Measurements from ENCODE around the gene ZNF318.
A peak's percentile ranks its signal among the peaks of the same experiment; 100 is the strongest.

The ZNF318 gene

GRCh38 chr6:43310624-43311023 is 58.8 kb downstream of the ZNF318 start:
- DNase-seq, result no peak
- no peak for TF ChIP-seq CTCF (IDR thresholded peaks at IDR 0.05)
- Histone ChIP-seq H3K27ac (no peak overlapping the region), H3K27me3 (peaks cover 0 to 33% of the 10 kb centered on the region in 2 donors), H3K4me3 (no peak overlapping the region), H3K36me3 (no peaks in the 10 kb centered on the region), H3K9me3 (no peaks in the 10 kb centered on the region), H3K4me1 (peaks cover 0 to 13% (median 7%) of the 10 kb centered on the region in 4 donors)
- intact Hi-C loops (cut with DNase I; ENCODE audit: low total_unique reads), result no loop called here

GRCh38 chr6:43310134-43310533 is 59.3 kb downstream of the ZNF318 start:
- no peaks in the 10 kb centered on the region for H3K36me3 ChIP-seq
- peaks cover 0 to 33% of the 10 kb centered on the region in 2 donors for H3K27me3 ChIP-seq
- no peak for DNase-seq
- intact Hi-C loops (cut with DNase I; ENCODE audit: low total_unique reads), result no loop called here
- peaks cover 0 to 13% (median 7%) of the 10 kb centered on the region in 4 donors for H3K4me1 ChIP-seq
- no peak overlapping the region for H3K27ac ChIP-seq
- no peak overlapping the region for H3K4me3 ChIP-seq
- no peak for TF ChIP-seq CTCF (IDR thresholded peaks at IDR 0.05)
- no peaks in the 10 kb centered on the region for H3K9me3 ChIP-seq

GRCh38 chr6:43308990-43309477 is 60.4 kb downstream of the ZNF318 start:
- Histone ChIP-seq H3K4me3 (peak overlapping the region; percentile 36 to 42), H3K4me1 (peaks cover 0 to 13% (median 7%) of the 10 kb centered on the region in 4 donors), H3K27ac (no peak overlapping the region), H3K36me3 (no peaks in the 10 kb centered on the region), H3K27me3 (peaks cover 0 to 33% of the 10 kb centered on the region in 2 donors), H3K9me3 (no peaks in the 10 kb centered on the region)
- no peak for DNase-seq
- intact Hi-C loops (cut with DNase I; ENCODE audit: low total_unique reads), result no loop called here
- no peak for TF ChIP-seq CTCF (IDR thresholded peaks at IDR 0.05)

GRCh38 chr6:43308101-43308989 is 61.1 kb downstream of the ZNF318 start, which contains the start of gene CRIP3:
CRIP3 (minus strand) TSS chr6:43308826; CDS start chr6:43308792, 34 bp downstream.
- TF ChIP-seq CTCF (IDR thresholded peaks at IDR 0.05), result no peak
- H3K27me3 ChIP-seq, result peaks cover 0 to 33% of the 10 kb centered on the region in 2 donors
- peaks cover 0 to 13% (median 7%) of the 10 kb centered on the region in 4 donors for H3K4me1 ChIP-seq
- H3K4me3 ChIP-seq, result peak within 1 kb of the TSS; percentile 36 to 42
- intact Hi-C loops (cut with DNase I; ENCODE audit: low total_unique reads), result no loop called here
- no peak within 1 kb of the TSS for H3K27ac ChIP-seq
- no peaks in the 10 kb centered on the region for H3K36me3 ChIP-seq
- peak in 1 of 2 donors; percentile 26 for DNase-seq
- no peaks in the 10 kb centered on the region for H3K9me3 ChIP-seq

GRCh38 chr6:43307451-43308100 is 61.9 kb downstream of the ZNF318 start:
- Histone ChIP-seq H3K4me3 (no peak overlapping the region), H3K9me3 (no peaks in the 10 kb centered on the region), H3K27me3 (peaks cover 0 to 33% of the 10 kb centered on the region in 2 donors), H3K27ac (no peak overlapping the region), H3K4me1 (peaks cover 0 to 13% (median 7%) of the 10 kb centered on the region in 4 donors), H3K36me3 (no peaks in the 10 kb centered on the region)
- intact Hi-C loops (cut with DNase I; ENCODE audit: low total_unique reads), result no loop called here
- DNase-seq, result no peak
- no peak for TF ChIP-seq CTCF (IDR thresholded peaks at IDR 0.05)

Measured in tibial artery (tissue), 4 donors.